Upper lobe of right lung (tissue), 1 donor: Measurements from ENCODE around the gene PPP2R3B. TPM values are rescaled to one million over a fixed set of nuclear protein-coding genes. Genes with fewer than 3 reads are reported as not detected.
"Not testable (repeated sequence)": the region's sequence is repeated elsewhere in the genome, so short reads cannot be mapped to it uniquely, and the experiment has no call there.

Experiments
- ATAC-seq: fragments of 200-7000 bp; cut with Tn5 transposase; one replicate; pipeline ENCODE4 v1.9.1; 2020; ENCODE audit warnings: mild to moderate bottlenecking, moderate library complexity
- DNase-seq: peaks from one replicate; pipeline ENCODE4 v3.0.0-alpha.2; 2020
- H3K27ac ChIP-seq: fragments of 200-600 bp; one replicate; pipeline ENCODE4 v1.8.0; 2022
- H3K27me3 ChIP-seq: fragments of 200-600 bp; one replicate; pipeline ENCODE4 v1.8.0; 2022; ENCODE audit warnings: mild to moderate bottlenecking
- H3K36me3 ChIP-seq: fragments of 200-600 bp; one replicate; pipeline ENCODE4 v1.8.0; 2022
- H3K4me1 ChIP-seq: fragments of 200-600 bp; one replicate; pipeline ENCODE4 v1.8.0; 2022
- H3K4me3 ChIP-seq: fragments of 200-600 bp; one replicate; pipeline ENCODE4 v1.8.0; 2022; ENCODE audit warnings: mild to moderate bottlenecking
- H3K9me3 ChIP-seq: fragments of 200-600 bp; one replicate; pipeline ENCODE4 v1.8.0; 2022
- CTCF ChIP-seq: fragments of 200-600 bp; IDR thresholded peaks from one replicate; pipeline ENCODE4 v1.8.0; 2022; ENCODE audit warnings: antibody characterized with exemption
- intact Hi-C: fragments of 100-400 bp; cut with DNase I; formaldehyde crosslinking; loops from one replicate; pipeline ENCODE4 v1.11.0; 2022
- total RNA-seq: library from RNA; stranded (reverse); fragmentation: NEBNext Ultra II Directional; extraction: Animal tissue kit (Norgen Biotek cat#: 25700); gene quantifications from one replicate; pipeline ENCODE4 v1.2.1, GENCODE V29; 2021
- donor health status: DM: no; HTN: yes; CAD: no; lungs with severe emphysema.

PPP2R3B gene
- total RNA-seq, 1 donor from 2014 or later = 12.8 TPM

DNA sequence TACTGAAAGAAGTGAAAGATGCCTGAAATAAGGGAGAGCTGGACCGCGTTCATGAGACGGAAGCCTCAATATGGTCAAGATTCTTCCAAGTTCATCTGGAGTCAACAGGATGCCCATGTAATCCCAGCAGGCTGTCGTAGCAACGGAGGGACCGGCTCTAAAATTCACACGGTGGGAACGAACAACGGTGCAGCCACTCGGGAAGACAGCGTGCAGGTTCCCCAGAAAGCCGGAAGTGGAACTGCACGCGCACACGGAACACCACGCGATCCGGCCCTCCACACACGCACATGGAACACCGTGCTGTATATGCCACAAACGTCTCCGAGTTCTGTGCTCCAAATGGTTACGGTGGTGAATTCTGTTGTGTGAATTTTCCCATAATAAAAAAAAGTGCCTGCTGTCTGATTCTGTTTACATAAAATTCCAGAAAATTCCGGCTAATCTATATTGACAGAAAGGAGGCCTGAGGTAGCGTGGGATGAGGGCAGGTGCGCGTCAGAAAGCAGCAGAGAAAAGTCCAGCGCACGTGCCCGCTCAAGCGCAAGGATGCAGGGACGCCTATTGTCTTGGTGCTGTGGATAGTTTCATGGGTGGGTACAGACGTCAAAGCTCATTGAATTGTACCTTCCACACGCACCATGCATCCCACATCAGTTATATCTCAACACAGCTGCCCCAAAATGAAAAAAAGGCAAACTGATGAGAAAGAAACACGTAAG is 31.2 kb downstream of the PPP2R3B start:
- no peak for TF ChIP-seq CTCF
- H3K4me3 ChIP-seq = no peak overlapping the region
- H3K4me1 ChIP-seq = no peaks in the 10 kb centered on the region
- peaks cover 9% of the 10 kb centered on the region for H3K9me3 ChIP-seq
- H3K36me3 ChIP-seq = no peaks in the 10 kb centered on the region
- intact Hi-C loops = no loop called here
- no peaks in the 10 kb centered on the region for H3K27me3 ChIP-seq
- no peak for ATAC-seq
- DNase-seq = peak; percentile 33
- no peak overlapping the region for H3K27ac ChIP-seq

DNA sequence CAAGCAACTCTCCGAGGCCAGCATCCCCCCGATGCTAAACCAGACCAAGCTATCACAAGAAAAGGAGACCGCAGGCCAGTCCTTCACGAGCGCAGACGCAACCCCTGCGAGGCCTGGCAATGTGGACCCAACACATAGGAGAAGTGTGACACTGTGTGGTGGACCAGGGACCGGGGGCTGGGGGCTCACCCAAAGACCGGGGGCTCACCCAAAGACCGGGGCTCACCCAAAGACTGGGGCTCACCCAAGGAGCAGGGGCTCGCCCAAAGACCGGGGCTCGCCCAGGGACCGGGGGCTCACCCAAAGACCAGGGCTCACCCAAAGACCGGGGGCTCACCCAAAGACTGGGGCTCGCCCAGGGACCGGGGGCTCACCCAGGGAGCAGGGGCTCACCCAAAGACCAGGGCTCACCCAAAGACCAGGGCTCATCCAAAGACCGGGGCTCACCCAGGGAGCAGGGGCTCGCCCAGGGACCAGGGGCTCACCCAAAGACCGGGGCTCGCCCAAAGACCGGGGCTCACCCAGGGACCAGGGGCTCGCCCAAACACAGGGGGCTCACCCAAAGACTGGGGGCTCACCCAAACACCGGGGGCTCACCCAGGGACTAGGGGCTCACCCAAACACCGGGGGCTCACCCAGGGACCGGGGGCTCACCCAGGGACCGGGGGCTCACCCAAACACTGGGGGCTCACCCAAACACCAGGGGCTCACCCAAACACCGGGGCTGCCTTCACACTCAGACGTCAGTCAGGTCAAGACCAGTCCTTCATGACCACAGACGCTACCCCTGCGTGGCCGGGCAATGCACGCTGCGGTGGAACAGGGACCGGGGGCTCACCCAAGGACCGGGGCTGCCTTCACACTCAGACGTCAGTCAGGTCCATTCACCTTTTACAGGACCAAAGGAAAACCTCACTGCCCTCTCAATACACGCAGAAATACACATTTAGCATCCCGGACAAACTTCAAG is 32.9 kb downstream of the PPP2R3B start:
- H3K4me1 ChIP-seq = no peaks in the 10 kb centered on the region
- ATAC-seq (no peak), DNase-seq (peak; percentile 40)
- H3K4me3 ChIP-seq = no peak overlapping the region
- TF ChIP-seq CTCF = no peak
- no peaks in the 10 kb centered on the region for H3K36me3 ChIP-seq
- intact Hi-C loops = no loop called here
- H3K27ac ChIP-seq = no peak overlapping the region
- no peaks in the 10 kb centered on the region for H3K9me3 ChIP-seq
- H3K27me3 ChIP-seq = no peaks in the 10 kb centered on the region

- ATAC-seq = no peak
- H3K27ac ChIP-seq = no peak overlapping the region
- no peaks in the 10 kb centered on the region for H3K27me3 ChIP-seq
- no peaks in the 10 kb centered on the region for H3K36me3 ChIP-seq
- H3K4me1 ChIP-seq = peaks cover 3% of the 10 kb centered on the region
- peak; percentile 56 for DNase-seq
- intact Hi-C loops = no loop called here
- no peak overlapping the region for H3K4me3 ChIP-seq
- H3K9me3 ChIP-seq = no peaks in the 10 kb centered on the region
- TF ChIP-seq CTCF = no peak
These were observed 34.0 kb downstream of the PPP2R3B start for GRCh38 chrX:352582-353314.

GRCh38 chrX:352181-352580 is 34.5 kb downstream of the PPP2R3B start:
- peaks cover 3% of the 10 kb centered on the region for H3K4me1 ChIP-seq
- DNase-seq = no peak
- no peak for TF ChIP-seq CTCF
- intact Hi-C loops = no loop called here
- ATAC-seq = no peak
- no peaks in the 10 kb centered on the region for H3K27me3 ChIP-seq
- H3K4me3 ChIP-seq = no peak overlapping the region
- H3K27ac ChIP-seq = no peak overlapping the region
- no peaks in the 10 kb centered on the region for H3K9me3 ChIP-seq
- no peaks in the 10 kb centered on the region for H3K36me3 ChIP-seq

DNA sequence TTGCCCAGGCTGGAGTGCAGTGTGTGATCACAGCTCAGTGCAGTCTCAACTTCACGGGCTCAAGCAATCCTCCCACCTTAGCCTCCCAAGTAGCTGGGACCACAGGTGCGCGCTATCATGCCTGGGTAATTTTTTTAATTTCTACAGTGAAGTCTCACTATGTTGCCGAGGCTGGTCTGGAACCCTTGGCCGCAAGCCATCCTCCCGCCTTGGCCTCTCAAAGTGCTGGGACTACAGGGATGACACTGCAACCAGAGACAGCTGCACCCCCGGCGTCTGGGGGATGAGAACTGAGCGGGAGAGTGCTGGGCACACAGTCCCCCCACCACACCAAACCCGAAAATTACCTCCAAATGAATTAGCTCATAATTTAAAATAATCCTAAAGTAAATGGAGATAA is 35.0 kb downstream of the PPP2R3B start:
- peak; percentile 17 for DNase-seq
- TF ChIP-seq CTCF = no peak
- Histone ChIP-seq H3K9me3 (no peaks in the 10 kb centered on the region), H3K27ac (no peak overlapping the region), H3K27me3 (no peaks in the 10 kb centered on the region), H3K36me3 (no peaks in the 10 kb centered on the region), H3K4me1 (peaks cover 3% of the 10 kb centered on the region), H3K4me3 (no peak overlapping the region)
- intact Hi-C loops = no loop called here
- no peak for ATAC-seq

- intact Hi-C loops, H3K36me3 ChIP-seq, H3K27ac ChIP-seq, H3K4me1 ChIP-seq, H3K27me3 ChIP-seq, H3K9me3 ChIP-seq, ATAC-seq, DNase-seq, H3K4me3 ChIP-seq: not testable (repeated sequence)
These were observed 35.4 kb downstream of the PPP2R3B start for GRCh38 chrX:351324-351641.
